ENCODE measurements around the gene ZG16. TPM values are rescaled to one million over a fixed set of nuclear protein-coding genes. Genes with fewer than 3 reads are reported as not detected.

Gene ZG16
- total RNA-seq, 4 donors from 2014 or later = not detected

GRCh38 chr16:29811170-29811895, 33.3 kb downstream of the ZG16 start:
- Histone ChIP-seq H3K36me3 (peaks cover 0 to 21% of the 10 kb centered on the region in 2 donors), H3K4me1 (peaks cover 9 to 83% (median 56%) of the 10 kb centered on the region in 3 donors), H3K4me3 (peak overlapping the region; percentile 58 to 73), H3K9me3 (no peaks in the 10 kb centered on the region), H3K27ac (peak overlapping the region; percentile 83 to 98 (median 98)), H3K27me3 (no peaks in the 10 kb centered on the region)
- TF ChIP-seq CTCF (IDR thresholded peaks at IDR 0.05) (peak in 1 of 4 experiments; percentile 12), EP300 (IDR thresholded peaks at IDR 0.05) (no peak), POLR2A (IDR thresholded peaks at IDR 0.05) (peak; percentile 37 to 51), POLR2AphosphoS5 (IDR thresholded peaks at IDR 0.05) (peak; percentile 80)
- peak; percentile 75 for ATAC-seq
- 1 to 3% methylated on average over 6 to 9 of the region's 31 CpGs for WGBS, 2 donors (ENCODE audit: low coverage in 1 of 2)

- H3K4me3 ChIP-seq = peak within 1 kb of the TSS; percentile 58 to 73
- ATAC-seq = no peak
- TF ChIP-seq POLR2AphosphoS5 (IDR thresholded peaks at IDR 0.05) (peak; percentile 47), CTCF (IDR thresholded peaks at IDR 0.05) (no peak), POLR2A (IDR thresholded peaks at IDR 0.05) (peak in 1 of 2 donors; percentile 12)
- peaks cover 0 to 21% of the 10 kb centered on the region in 2 donors for H3K36me3 ChIP-seq
- H3K27ac ChIP-seq = peak within 1 kb of the TSS; percentile 83 to 98 (median 98)
- peaks cover 9 to 87% (median 59%) of the 10 kb centered on the region in 3 donors for H3K4me1 ChIP-seq
- H3K27me3 ChIP-seq = no peaks in the 10 kb centered on the region
- no peaks in the 10 kb centered on the region for H3K9me3 ChIP-seq
- 0% methylated on average over 8 to 14 of the region's 69 CpGs for WGBS, 2 donors (ENCODE audit: low coverage in 1 of 2)
Observed at GRCh38 chr16:29811896-29812665, 34.0 kb downstream of the ZG16 start, which contains the start of gene PRRT2. TSS of gene PRRT2 (plus strand) at chr16:29812193. CDS start at chr16:29813055, 862 bp downstream.

GRCh38 chr16:29812754-29813643, 34.9 kb downstream of the ZG16 start:
- Histone ChIP-seq H3K27me3 (no peaks in the 10 kb centered on the region), H3K4me1 (peaks cover 9 to 87% (median 67%) of the 10 kb centered on the region in 3 donors), H3K27ac (peak overlapping the region; percentile 83 to 98 (median 98)), H3K4me3 (peak overlapping the region; percentile 58 to 73), H3K36me3 (peaks cover 0 to 25% of the 10 kb centered on the region in 2 donors), H3K9me3 (no peaks in the 10 kb centered on the region)
- no peak for ATAC-seq
- 10% methylated on average over 2 of the region's 9 CpGs; no CpG with 5 or more reads in 1 of the 2 donors for WGBS, 2 donors (ENCODE audit: low coverage in 1 of 2)
- no peak for TF ChIP-seq CTCF (IDR thresholded peaks at IDR 0.05)
- no peak for TF ChIP-seq POLR2A (IDR thresholded peaks at IDR 0.05)
- TF ChIP-seq POLR2AphosphoS5 (IDR thresholded peaks at IDR 0.05) = no peak
- no peak for TF ChIP-seq EP300 (IDR thresholded peaks at IDR 0.05)

- Histone ChIP-seq H3K4me1 (peaks cover 6 to 87% (median 58%) of the 10 kb centered on the region in 3 donors), H3K9me3 (no peaks in the 10 kb centered on the region), H3K27ac (peak overlapping the region in 3 of 4 donors; percentile 98), H3K27me3 (no peaks in the 10 kb centered on the region), H3K36me3 (peaks cover 0 to 28% of the 10 kb centered on the region in 2 donors), H3K4me3 (peak overlapping the region in 1 of 2 donors; percentile 73)
- TF ChIP-seq CTCF (IDR thresholded peaks at IDR 0.05) = no peak
- no peak for TF ChIP-seq POLR2A (IDR thresholded peaks at IDR 0.05)
- TF ChIP-seq POLR2AphosphoS5 (IDR thresholded peaks at IDR 0.05) = no peak
- no peak for ATAC-seq
- WGBS, 2 donors (ENCODE audit: low coverage in 1 of 2) = 48 to 58% methylated on average over 4 to 5 of the region's 24 CpGs
Observed at GRCh38 chr16:29813644-29814562, 35.8 kb downstream of the ZG16 start.
